ENCODE data around the gene UBE2V1. TPM values are rescaled to one million over a fixed set of nuclear protein-coding genes. Genes with fewer than 3 reads are reported as not detected.
"Not testable (repeated sequence)": the region's sequence is repeated elsewhere in the genome, so short reads cannot be mapped to it uniquely, and the experiment has no call there.

Gene UBE2V1
- total RNA-seq, 1 donor from 2014 or later, result 223 TPM

GRCh38 chr20:50067018-50067417 lies 45.9 kb downstream of the UBE2V1 start:
- TF ChIP-seq CTCF (IDR thresholded peaks at IDR 0.05; ENCODE audit: unreplicated experiment), result no peak
- H3K9me3 Mint-ChIP-seq (ENCODE audit: unreplicated experiment), result no peaks in the 10 kb centered on the region
- no peak overlapping the region for H3K4me3 Mint-ChIP-seq (ENCODE audit: unreplicated experiment)
- H3K36me3 Mint-ChIP-seq (ENCODE audit: low read depth, unreplicated experiment), result no peaks in the 10 kb centered on the region
- no peak overlapping the region for H3K27ac Mint-ChIP-seq (ENCODE audit: unreplicated experiment)
- H3K4me1 Mint-ChIP-seq (ENCODE audit: unreplicated experiment), result peaks cover 15% of the 10 kb centered on the region
- no peak for DNase-seq (ENCODE audit: low spot score)
- peaks cover 6% of the 10 kb centered on the region for H3K27me3 Mint-ChIP-seq (ENCODE audit: unreplicated experiment)

- H3K27me3 Mint-ChIP-seq (ENCODE audit: unreplicated experiment), result peaks cover 9% of the 10 kb centered on the region
- H3K4me3 Mint-ChIP-seq (ENCODE audit: unreplicated experiment), result no peak overlapping the region
- H3K9me3 Mint-ChIP-seq (ENCODE audit: unreplicated experiment), result no peaks in the 10 kb centered on the region
- TF ChIP-seq CTCF (IDR thresholded peaks at IDR 0.05; ENCODE audit: unreplicated experiment), result no peak
- no peaks in the 10 kb centered on the region for H3K36me3 Mint-ChIP-seq (ENCODE audit: low read depth, unreplicated experiment)
- no peak for DNase-seq (ENCODE audit: low spot score)
- H3K27ac Mint-ChIP-seq (ENCODE audit: unreplicated experiment), result no peak overlapping the region
- peaks cover 15% of the 10 kb centered on the region for H3K4me1 Mint-ChIP-seq (ENCODE audit: unreplicated experiment)
Observed at GRCh38 chr20:50066161-50066834, 46.7 kb downstream of the UBE2V1 start.

GRCh38 chr20:50065325-50065615 lies 47.7 kb downstream of the UBE2V1 start:
- H3K27me3 Mint-ChIP-seq (ENCODE audit: unreplicated experiment), result peaks cover 9% of the 10 kb centered on the region
- H3K27ac Mint-ChIP-seq (ENCODE audit: unreplicated experiment), result no peak overlapping the region
- peaks cover 15% of the 10 kb centered on the region for H3K4me1 Mint-ChIP-seq (ENCODE audit: unreplicated experiment)
- DNase-seq (ENCODE audit: low spot score), result no peak
- no peaks in the 10 kb centered on the region for H3K9me3 Mint-ChIP-seq (ENCODE audit: unreplicated experiment)
- no peak for TF ChIP-seq CTCF (IDR thresholded peaks at IDR 0.05; ENCODE audit: unreplicated experiment)
- no peak overlapping the region for H3K4me3 Mint-ChIP-seq (ENCODE audit: unreplicated experiment)
- H3K36me3 Mint-ChIP-seq (ENCODE audit: low read depth, unreplicated experiment), result no peaks in the 10 kb centered on the region

- DNase-seq (ENCODE audit: low spot score); H3K9me3 Mint-ChIP-seq (ENCODE audit: unreplicated experiment); H3K36me3 Mint-ChIP-seq (ENCODE audit: low read depth, unreplicated experiment); H3K27me3 Mint-ChIP-seq (ENCODE audit: unreplicated experiment); H3K27ac Mint-ChIP-seq (ENCODE audit: unreplicated experiment); H3K4me3 Mint-ChIP-seq (ENCODE audit: unreplicated experiment): not testable (repeated sequence)
- H3K4me1 Mint-ChIP-seq (ENCODE audit: unreplicated experiment), result peaks cover 11% of the 10 kb centered on the region
Observed at GRCh38 chr20:50063763-50064162, 49.2 kb downstream of the UBE2V1 start.

- no peak for DNase-seq (ENCODE audit: low spot score)
- Mint-ChIP-seq H3K36me3 (ENCODE audit: low read depth, unreplicated experiment) (no peaks in the 10 kb centered on the region), H3K9me3 (ENCODE audit: unreplicated experiment) (no peaks in the 10 kb centered on the region), H3K4me1 (ENCODE audit: unreplicated experiment) (peaks cover 8% of the 10 kb centered on the region), H3K4me3 (ENCODE audit: unreplicated experiment) (no peak overlapping the region), H3K27ac (ENCODE audit: unreplicated experiment) (no peak overlapping the region), H3K27me3 (ENCODE audit: unreplicated experiment) (peaks cover 5% of the 10 kb centered on the region)
- no peak for TF ChIP-seq CTCF (IDR thresholded peaks at IDR 0.05; ENCODE audit: unreplicated experiment)
Observed at GRCh38 chr20:50062006-50062838, 50.7 kb downstream of the UBE2V1 start.

Measured in endothelial cell (in vitro differentiated cells).